Liver (tissue), 3 donors: ENCODE measurements around the gene PLA2G2F.

Experiments used
- CTCF ChIP-seq: fragments of 150-350 bp; IDR thresholded peaks from 2 replicates; pipeline ENCODE4 v1.5.1; 2017; ENCODE audit warnings: improper control_type of control experiment, low read depth, low read length; ENCODE audit not compliant: missing input control
- EGR1 ChIP-seq, 2 donors: IDR thresholded peaks; 2 replicates each; pipeline ENCODE4 v1.6.1; 2016 to 2018; ENCODE audit warnings: antibody characterized with exemption in 2 of 2, low read depth in 2 of 2
- FOXA1 ChIP-seq: IDR thresholded peaks from 2 replicates; pipeline ENCODE4 v1.6.1; 2016; ENCODE audit warnings: antibody characterized with exemption
- HNF4G ChIP-seq: IDR thresholded peaks from 2 replicates; pipeline ENCODE4 v1.6.1; 2016; ENCODE audit warnings: antibody characterized with exemption
- MAX ChIP-seq: IDR thresholded peaks from 2 replicates; pipeline ENCODE4 v1.6.1; 2016; ENCODE audit warnings: antibody characterized with exemption
- RAD21 ChIP-seq, 2 donors: IDR thresholded peaks; 2 replicates each; pipeline ENCODE4 v1.6.1; 2016; ENCODE audit warnings: antibody characterized with exemption in 2 of 2, mild to moderate bottlenecking in 2 of 2
- SP1 ChIP-seq: IDR thresholded peaks from 2 replicates; pipeline ENCODE4 v1.6.1; 2018; ENCODE audit warnings: antibody characterized with exemption, mild to moderate bottlenecking
- TAF1 ChIP-seq: conservative IDR thresholded peaks from 2 replicates; pipeline ENCODE4 v1.6.1; 2016; ENCODE audit warnings: antibody characterized with exemption, mild to moderate bottlenecking
- donor health status: healthy.
- donor health status: healthy.

- no peak for TF ChIP-seq RAD21 (IDR thresholded peaks at IDR 0.05)
- TF ChIP-seq MAX, result no peak
- no peak for TF ChIP-seq CTCF
- no peak for TF ChIP-seq TAF1
- no peak for TF ChIP-seq EGR1 (IDR thresholded peaks at IDR 0.05; ENCODE audit: low read depth in 2 of 2)
- TF ChIP-seq SP1, result no peak
- TF ChIP-seq HNF4G, result no peak
- TF ChIP-seq FOXA1, result no peak
These were observed 49.3 kb downstream of the PLA2G2F start for GRCh38 chr1:20188455-20188817.
